Measurements from ENCODE around the gene SAPCD2. TPM values are rescaled to one million over a fixed set of nuclear protein-coding genes. Genes with fewer than 3 reads are reported as not detected.

Gene SAPCD2
- polyA plus RNA-seq, 1 donor from 2014 or later = 0.22 TPM

DNA sequence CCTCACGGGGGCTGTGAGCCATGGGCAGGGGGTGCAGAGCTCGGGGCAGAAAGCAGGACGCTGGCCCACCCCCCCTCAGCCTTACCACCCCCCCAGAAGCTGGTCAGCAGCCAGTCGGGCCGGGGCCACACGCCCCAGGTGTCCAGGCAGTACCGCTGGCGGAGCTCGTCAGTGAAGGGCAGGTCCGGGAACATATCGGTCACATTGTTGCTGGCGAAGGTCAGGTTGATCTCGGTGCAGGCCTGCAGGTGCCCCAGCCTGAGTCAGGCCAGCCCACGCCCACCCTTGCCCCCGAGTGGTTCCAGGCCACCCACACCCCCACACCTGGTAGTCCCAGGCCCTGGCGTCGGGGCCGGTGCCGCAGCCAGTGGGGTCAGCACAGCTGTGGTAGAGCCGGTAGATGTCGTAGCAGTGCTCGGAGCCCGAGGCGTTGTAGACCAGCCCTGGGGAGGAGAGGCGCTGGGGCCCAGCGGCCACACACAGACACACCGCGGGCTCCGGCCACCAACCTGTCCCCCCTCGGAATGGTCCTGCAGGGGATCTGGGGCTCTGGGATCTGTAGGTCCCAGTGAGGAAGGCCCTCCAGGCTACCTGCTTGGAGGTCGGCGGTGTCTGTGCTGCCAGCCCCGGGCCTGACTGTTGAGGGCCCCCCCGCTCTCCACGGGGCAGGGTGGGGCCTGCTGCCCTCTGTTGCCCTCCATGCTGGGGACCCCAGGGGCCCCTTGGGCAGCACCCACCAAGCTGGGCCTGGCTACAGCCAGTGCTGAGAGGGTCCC lies 41.6 kb upstream of the SAPCD2 start:
- H4K20me1 ChIP-seq (ENCODE audit: insufficient read depth) = no peaks in the 10 kb centered on the region
- H3K27ac ChIP-seq (ENCODE audit: low read length) = no peak overlapping the region
- H3K27me3 ChIP-seq (ENCODE audit: insufficient read depth, low read depth, low read length) = peaks cover 10% of the 10 kb centered on the region
- H3F3A ChIP-seq (ENCODE audit: insufficient read depth, low read length, poor library complexity, severe bottlenecking) = no peaks in the 10 kb centered on the region
- H3K9me3 ChIP-seq (ENCODE audit: low read length) = no peaks in the 10 kb centered on the region
- H3K4me3 ChIP-seq (ENCODE audit: low read length) = no peak overlapping the region
- no peak overlapping the region for H3K4me2 ChIP-seq (ENCODE audit: low read length)
- no peaks in the 10 kb centered on the region for H3K9me2 ChIP-seq (ENCODE audit: insufficient read depth, low read length)
- no peaks in the 10 kb centered on the region for H3K79me2 ChIP-seq (replicated peaks; ENCODE audit: insufficient read depth, low read length)
- TF ChIP-seq TAF1 (IDR thresholded peaks at IDR 0.05; ENCODE audit: low read depth) (no peak), REST (IDR thresholded peaks at IDR 0.05; ENCODE audit: borderline replicate concordance) (no peak), MXI1 (conservative IDR thresholded peaks at IDR 0.05; ENCODE audit: poor library complexity, severe bottlenecking) (no peak), EZH2 (IDR thresholded peaks at IDR 0.05; ENCODE audit: borderline replicate concordance, insufficient read depth, low read length, poor library complexity, severe bottlenecking) (no peak), SMC3 (conservative IDR thresholded peaks at IDR 0.05; ENCODE audit: poor library complexity) (no peak), EP300 (conservative IDR thresholded peaks at IDR 0.05; ENCODE audit: poor library complexity, severe bottlenecking) (no peak), RAD21 (conservative IDR thresholded peaks at IDR 0.05) (no peak), POLR2AphosphoS5 (IDR thresholded peaks at IDR 0.05) (no peak)
- TF ChIP-seq, protein P1, sequence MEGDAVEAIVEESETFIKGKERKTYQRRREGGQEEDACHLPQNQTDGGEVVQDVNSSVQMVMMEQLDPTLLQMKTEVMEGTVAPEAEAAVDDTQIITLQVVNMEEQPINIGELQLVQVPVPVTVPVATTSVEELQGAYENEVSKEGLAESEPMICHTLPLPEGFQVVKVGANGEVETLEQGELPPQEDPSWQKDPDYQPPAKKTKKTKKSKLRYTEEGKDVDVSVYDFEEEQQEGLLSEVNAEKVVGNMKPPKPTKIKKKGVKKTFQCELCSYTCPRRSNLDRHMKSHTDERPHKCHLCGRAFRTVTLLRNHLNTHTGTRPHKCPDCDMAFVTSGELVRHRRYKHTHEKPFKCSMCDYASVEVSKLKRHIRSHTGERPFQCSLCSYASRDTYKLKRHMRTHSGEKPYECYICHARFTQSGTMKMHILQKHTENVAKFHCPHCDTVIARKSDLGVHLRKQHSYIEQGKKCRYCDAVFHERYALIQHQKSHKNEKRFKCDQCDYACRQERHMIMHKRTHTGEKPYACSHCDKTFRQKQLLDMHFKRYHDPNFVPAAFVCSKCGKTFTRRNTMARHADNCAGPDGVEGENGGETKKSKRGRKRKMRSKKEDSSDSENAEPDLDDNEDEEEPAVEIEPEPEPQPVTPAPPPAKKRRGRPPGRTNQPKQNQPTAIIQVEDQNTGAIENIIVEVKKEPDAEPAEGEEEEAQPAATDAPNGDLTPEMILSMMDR (IDR thresholded peaks at IDR 0.05; ENCODE audit: poor library complexity, severe bottlenecking) = no peak
- no peak overlapping the region for H3K9ac ChIP-seq (ENCODE audit: low read length)
- no peaks in the 10 kb centered on the region for H3K36me3 ChIP-seq (ENCODE audit: insufficient read depth, low read length)
- H2AFZ ChIP-seq (ENCODE audit: low read depth, low read length) = no peak overlapping the region

GRCh38 chr9:137110911-137111787 lies 40.8 kb upstream of the SAPCD2 start:
- no peaks in the 10 kb centered on the region for H3K36me3 ChIP-seq (ENCODE audit: insufficient read depth, low read length)
- H3K9me2 ChIP-seq (ENCODE audit: insufficient read depth, low read length) = no peaks in the 10 kb centered on the region

More at GRCh38 chr9:137110911-137111787, 40.8 kb upstream of the SAPCD2 start:
- H3K4me2 ChIP-seq (ENCODE audit: low read length) = no peak overlapping the region
- no peak overlapping the region for H3K27ac ChIP-seq (ENCODE audit: low read length)
- TF ChIP-seq SMC3 (conservative IDR thresholded peaks at IDR 0.05; ENCODE audit: poor library complexity) (no peak), POLR2AphosphoS5 (IDR thresholded peaks at IDR 0.05) (no peak), REST (IDR thresholded peaks at IDR 0.05; ENCODE audit: borderline replicate concordance) (no peak), EP300 (conservative IDR thresholded peaks at IDR 0.05; ENCODE audit: poor library complexity, severe bottlenecking) (no peak), MXI1 (conservative IDR thresholded peaks at IDR 0.05; ENCODE audit: poor library complexity, severe bottlenecking) (no peak), EZH2 (IDR thresholded peaks at IDR 0.05; ENCODE audit: borderline replicate concordance, insufficient read depth, low read length, poor library complexity, severe bottlenecking) (no peak)
- no peaks in the 10 kb centered on the region for H4K20me1 ChIP-seq (ENCODE audit: insufficient read depth)
- H3K4me3 ChIP-seq (ENCODE audit: low read length) = no peak overlapping the region
- peaks cover 10% of the 10 kb centered on the region for H3K27me3 ChIP-seq (ENCODE audit: insufficient read depth, low read depth, low read length)
- no peak overlapping the region for H3K9ac ChIP-seq (ENCODE audit: low read length)
- H3K79me2 ChIP-seq (replicated peaks; ENCODE audit: insufficient read depth, low read length) = no peaks in the 10 kb centered on the region
- no peaks in the 10 kb centered on the region for H3F3A ChIP-seq (ENCODE audit: insufficient read depth, low read length, poor library complexity, severe bottlenecking)
- no peak overlapping the region for H2AFZ ChIP-seq (ENCODE audit: low read depth, low read length)
- no peaks in the 10 kb centered on the region for H3K9me3 ChIP-seq (ENCODE audit: low read length)
